GM12878 (cell line): ENCODE results near the gene SH2D7. TPM values are rescaled to one million over a fixed set of nuclear protein-coding genes. Genes with fewer than 3 reads are reported as not detected.
A peak's percentile ranks its signal among the peaks of the same experiment; 100 is the strongest.

Experiments used
- ATAC-seq: fragments of 200-7000 bp; cut with Tn5 transposase; 3 replicates; pipeline ENCODE4 v1.9.1; 2020; ENCODE audit warnings: mild to moderate bottlenecking, moderate library complexity
- BruUV-seq: library from RNA; stranded (reverse); fragments of 400-500 nt; replicated peaks from 2 replicates; lab custom pipeline; 2021; lab: Mats Ljungman, UMichigan
- CTCF ChIA-PET: fragments of 300-600 bp; sonication (Branson Sonifier 250); formaldehyde crosslinking; extraction: SDS; loops from one replicate; lab custom pipeline; 2021; ENCODE audit warnings: inconsistent platforms; lab: Yijun Ruan, JAX
- POLR2A ChIA-PET: fragments of 350-600 bp; formaldehyde crosslinking; extraction: SDS; loops from one replicate; lab custom pipeline; 2021; ENCODE audit warnings: inconsistent platforms; lab: Charles Lee
- RAD21 ChIA-PET: fragments of 300-600 bp; sonication (Branson Sonifier 250); formaldehyde crosslinking; loops from one replicate; lab custom pipeline; 2023; ENCODE audit warnings: antibody characterized with exemption; ENCODE audit not compliant: unreplicated experiment; lab: Charles Lee
- SMC1A ChIA-PET: fragments of 300-600 bp; sonication (Branson Sonifier 250); formaldehyde crosslinking; loops from one replicate; lab custom pipeline; 2023; ENCODE audit not compliant: unreplicated experiment, uncharacterized antibody; lab: Charles Lee
- DNase-seq: peaks from one replicate; pipeline ENCODE4 v3.0.0-alpha.2; 2011; ENCODE audit warnings: low read depth, low spot score
- FAIRE-seq: peaks from 3 replicates; lab custom pipeline; 2011; peaks lifted over from hg19 to GRCh38; lab: Jason Lieb, UNC
- H2AFZ ChIP-seq: 2 replicates; pipeline ENCODE4 v1.6.0; 2011; ENCODE audit warnings: low read depth, low read length, control low read depth; ENCODE audit not compliant: control insufficient read depth
- H3K27ac ChIP-seq: 2 replicates; pipeline ENCODE4 v1.5.1; 2011; ENCODE audit warnings: control low read depth; ENCODE audit not compliant: control insufficient read depth, insufficient read depth
- H3K27me3 ChIP-seq, 2 experiments: replicated peaks in 1 of 2; 2 replicates each; pipeline versions ENCODE4 v1.6.0 to v1.6.1; 2011; ENCODE audit warnings: low read length in 1 of 2; ENCODE audit not compliant: control insufficient read depth in 2 of 2, insufficient read depth in 2 of 2
- H3K36me3 ChIP-seq, 2 experiments: 2 replicates each; pipeline ENCODE4 v1.5.1; 2011; ENCODE audit warnings: low read length in 1 of 2; ENCODE audit not compliant: control insufficient read depth in 2 of 2, insufficient read depth in 2 of 2
- H3K4me1 ChIP-seq: 2 replicates; pipeline ENCODE4 v1.6.1; 2011; ENCODE audit warnings: mild to moderate bottlenecking, low read length, moderate library complexity, mixed read lengths; ENCODE audit not compliant: control insufficient read depth, insufficient read depth
- H3K4me2 ChIP-seq: 2 replicates; pipeline ENCODE4 v1.6.0; 2011; ENCODE audit warnings: control low read depth; ENCODE audit not compliant: control insufficient read depth, insufficient read depth
- H3K4me3 ChIP-seq: fragments of 200-600 bp; sonication (generic); 2 replicates; pipeline ENCODE4 v1.5.1; 2016
- H3K79me2 ChIP-seq: 2 replicates; pipeline ENCODE4 v1.6.0; 2011; ENCODE audit warnings: low read length; ENCODE audit not compliant: control insufficient read depth, insufficient read depth
- H3K9ac ChIP-seq: 2 replicates; pipeline ENCODE4 v1.8.0; 2011; ENCODE audit warnings: low read length, control low read depth, mixed read lengths; ENCODE audit not compliant: control insufficient read depth, insufficient read depth
- H3K9me3 ChIP-seq: replicated peaks from 3 replicates; pipeline ENCODE4 v1.5.1; 2011; ENCODE audit warnings: mild to moderate bottlenecking, low read length; ENCODE audit not compliant: control insufficient read depth, insufficient read depth
- H4K20me1 ChIP-seq: 2 replicates; pipeline ENCODE4 v1.6.0; 2011; ENCODE audit not compliant: control insufficient read depth, insufficient read depth
- BHLHE40 ChIP-seq, 2 experiments: fragments of 450-650 bp in 1 of 2; IDR thresholded peaks; 2 replicates each; pipeline ENCODE4 v1.6.1; 2011 to 2017; ENCODE audit warnings: low read depth in 2 of 2, borderline replicate concordance in 1 of 2, improper control_type of control experiment in 1 of 2, low read length in 1 of 2, mild to moderate bottlenecking in 1 of 2
- BMI1 ChIP-seq: fragments of 450-650 bp; IDR thresholded peaks from 2 replicates; pipeline ENCODE4 v1.6.1; 2016; ENCODE audit warnings: mild to moderate bottlenecking, moderate library complexity, borderline replicate concordance
- CEBPB ChIP-seq, 2 experiments: fragments of 150-350 bp in 1 of 2; IDR thresholded peaks; 2 replicates each; pipeline ENCODE4 v1.6.1; 2012 to 2014; ENCODE audit warnings: low read depth in 2 of 2, low read length in 2 of 2, borderline replicate concordance in 1 of 2, inconsistent platforms in 1 of 2
- CHD4 ChIP-seq: fragments of 200-600 bp; sonication (generic); IDR thresholded peaks from 2 replicates; pipeline ENCODE4 v1.6.1; 2016; ENCODE audit warnings: mild to moderate bottlenecking
- EED ChIP-seq: sonication (generic); IDR thresholded peaks from 2 replicates; pipeline ENCODE4 v1.6.1; 2016; ENCODE audit warnings: antibody characterized with exemption, low read depth
- EGR1 ChIP-seq, 2 experiments: IDR thresholded peaks; 1 replicate in 1 of 2; 2 replicates in 1 of 2; pipeline ENCODE4 v1.6.1; 2011 to 2012; ENCODE audit warnings: low read depth in 2 of 2, low read length in 2 of 2, borderline replicate concordance in 1 of 2, mild to moderate bottlenecking in 1 of 2, moderate library complexity in 1 of 2
- ESRRA ChIP-seq: IDR thresholded peaks from 2 replicates; pipeline ENCODE4 v1.6.1; 2012; ENCODE audit warnings: mild to moderate bottlenecking, low read length, improper control_type of control experiment
- HCFC1 ChIP-seq: fragments of 150-350 bp; IDR thresholded peaks from 2 replicates; pipeline ENCODE4 v1.6.1; 2014; ENCODE audit warnings: low read length
- IKZF1 ChIP-seq: fragments of 450-650 bp; conservative IDR thresholded peaks from 2 replicates; pipeline ENCODE4 v1.6.1; 2017; ENCODE audit warnings: antibody characterized with exemption, mild to moderate bottlenecking
- IKZF2 ChIP-seq, 2 experiments: fragments of 450-650 bp; IDR thresholded peaks; 2 replicates each; pipeline ENCODE4 v1.6.1; 2017; ENCODE audit warnings: mild to moderate bottlenecking in 2 of 2, moderate library complexity in 2 of 2
- NR2F1 ChIP-seq: fragments of 450-650 bp; conservative IDR thresholded peaks from 2 replicates; pipeline ENCODE4 v1.6.1; 2017; ENCODE audit warnings: mild to moderate bottlenecking
- PKNOX1 ChIP-seq: fragments of 450-650 bp; IDR thresholded peaks from 2 replicates; pipeline ENCODE4 v1.6.1; 2016; ENCODE audit warnings: mild to moderate bottlenecking
- RELB ChIP-seq: fragments of 450-650 bp; IDR thresholded peaks from 2 replicates; pipeline ENCODE4 v1.6.1; 2017; ENCODE audit warnings: low read depth, mild to moderate bottlenecking, moderate library complexity
- RFX5 ChIP-seq: IDR thresholded peaks from 2 replicates; pipeline ENCODE4 v1.6.1; 2011; ENCODE audit warnings: low read depth, low read length, improper control_type of control experiment
- SIX5 ChIP-seq: IDR thresholded peaks from 2 replicates; pipeline ENCODE4 v1.6.1; 2011; ENCODE audit warnings: mild to moderate bottlenecking, low read depth, low read length, moderate library complexity; ENCODE audit not compliant: severe bottlenecking
- ZBED1 ChIP-seq: IDR thresholded peaks from 2 replicates; pipeline ENCODE4 v1.6.1; 2016; ENCODE audit warnings: borderline replicate concordance
- WGBS: methylation state at CpG from one replicate; pipeline ENCODE4 v1.1.6; 2016; ENCODE audit warnings: low lambda C conversion rate; ENCODE audit not compliant: insufficient replicate concordance, insufficient coverage; ENCODE audit errors: missing lambda C conversion rate; 5-methylcytosine and 5-hydroxymethylcytosine counted together
- in situ Hi-C: fragments of 300-500 bp; cut with MboI; formaldehyde crosslinking; loops from 9 replicates; pipeline ENCODE4 v1.14.3; 2018; ENCODE audit warnings: mixed read lengths
- intact Hi-C: fragments of 100-400 bp; cut with micrococcal nuclease; formaldehyde crosslinking; loops from one replicate; pipeline ENCODE4 v1.14.2; 2022; ENCODE audit not compliant: unreplicated experiment
- polyA plus RNA-seq, 11 experiments: library from polyadenylated mRNA; depleted of rRNA in 4 of 11; unstranded in 6 of 11; stranded (reverse) in 5 of 11; fragments of >200 nt; fragmentation: Nextera tagmentation in 4 of 11; fragmentation: Illumina TruSeq in 1 of 11; extraction: Ambion mirVana in 4 of 11; extraction: Trizol in 1 of 11; gene quantifications; 1 replicate in 1 of 11; 2 replicates in 10 of 11; pipeline versions ENCODE4 v1.2.1 to v1.2.3, GENCODE V29; 2011 to 2016; ENCODE audit warnings: inconsistent platforms in 2 of 11, missing spikeins in 2 of 11, low read depth in 1 of 11
- total RNA-seq, 4 experiments: library from RNA; depleted of rRNA in 3 of 4; stranded (reverse); fragments of >200 nt in 3 of 4; fragmentation: Illumina TruSeq in 1 of 4; extraction: Trizol in 1 of 4; gene quantifications; 2 replicates each; pipeline versions ENCODE4 v1.2.1 to v1.2.3, GENCODE V29; 2013 to 2021

The SH2D7 gene
- total and polyA plus RNA-seq, 10 of the 15 experiments (the other 5 are each of a cell fraction or from before 2014, with no cell fraction given) = 0.04 to 0.06 TPM; not detected in 8

- POLR2A ChIA-PET = interaction anchor here (0.7 to 4.8 kb wide), 8 partner anchors 11 to 84 kb away, joined by 3 to 75 read pairs (median 6); no protein-coding TSS in a partner anchor
- intact Hi-C loops (loop anchor here (2.0 kb wide), 2 partner anchors 17 to 19 kb away; partner anchors contain the start of gene CIB2), in situ Hi-C loops (loop anchor here (25.0 kb wide), 1 partner anchor 837 kb away; no protein-coding TSS in a partner anchor)
- 1% methylated on average over 20 of the region's 20 CpGs for WGBS
- Histone ChIP-seq H3K4me3 (peak overlapping the region; percentile 85), H3K9me3 (no peaks in the 10 kb centered on the region), H3K27ac (peak overlapping the region; percentile 82), H4K20me1 (no peaks in the 10 kb centered on the region), H3K36me3 (peaks cover 0 to 2% of the 10 kb centered on the region in 2 experiments; a peak in 2 of 4 replicates), H3K4me1 (peaks cover 13% of the 10 kb centered on the region), H3K9ac (peak overlapping the region; percentile 85), H3K27me3 (no peaks in the 10 kb centered on the region), H2AFZ (peak overlapping the region; percentile 50), H3K4me2 (peak overlapping the region; percentile 92), H3K79me2 (peaks cover 61% of the 10 kb centered on the region)
- ATAC-seq = peak; percentile 13
- BruUV-seq = no TSS peak
- TF ChIP-seq PKNOX1 (no peak), IKZF1 (0 out of 2 replicates have a peak, but pooled peaks have one; percentile 52), RELB (peak; percentile 14; the same call in 1 of the 2 replicates), NR2F1 (peak; percentile 38), RFX5 (no peak), ESRRA (peak; percentile 72; the same call in 1 of the 2 replicates), ZBED1 (no peak), CHD4 (no peak), BMI1 (no peak), SIX5 (no peak), HCFC1 (no peak), EGR1 (IDR thresholded peaks at IDR 0.05; ENCODE audit: borderline replicate concordance in 1 of 2, low read depth in 2 of 2, low read length in 2 of 2) (no peak), EED (0 out of 2 replicates have a peak, but pooled peaks have one; percentile 39), IKZF2 (IDR thresholded peaks at IDR 0.05) (0 out of 4 replicates have a peak, but pooled peaks have one; percentile 12 to 15), CEBPB (IDR thresholded peaks at IDR 0.05; ENCODE audit: borderline replicate concordance in 1 of 2, low read depth in 2 of 2, low read length in 2 of 2) (no peak), BHLHE40 (IDR thresholded peaks at IDR 0.05; ENCODE audit: borderline replicate concordance in 1 of 2, low read depth in 2 of 2, low read length in 1 of 2) (no peak)
- no peak for DNase-seq
- SMC1A ChIA-PET = interaction anchor here (0.9 to 8.2 kb wide), 9 partner anchors 8 to 82 kb away, joined by 3 to 152 read pairs (median 3); no protein-coding TSS in a partner anchor
- CTCF ChIA-PET = interaction anchor here (1.1 to 4.5 kb wide), 8 partner anchors 18 to 45 kb away, joined by 3 to 38 read pairs (median 5); partner anchors contain the start of gene CIB2
- RAD21 ChIA-PET = interaction anchor here (0.6 to 7.3 kb wide), 9 partner anchors 10 to 238 kb away, joined by 3 to 53 read pairs (median 5); partner anchors contain the start of gene CIB2
- FAIRE-seq = no peak
These were observed 57.7 kb downstream of the SH2D7 start for GRCh38 chr15:78149805-78150751.
